Astrocyte (in vitro differentiated cells and primary cell): ENCODE results near the gene MDFIC. TPM values are rescaled to one million over a fixed set of nuclear protein-coding genes. Genes with fewer than 3 reads are reported as not detected.

Experiments
- DNase-seq: peaks from one replicate; pipeline ENCODE4 v3.0.0-alpha.2; 2010; ENCODE audit warnings: low read depth
- FAIRE-seq: peaks from 2 replicates; lab custom pipeline; 2011; peaks lifted over from hg19 to GRCh38; lab: Jason Lieb, UNC
- H2AFZ ChIP-seq: 2 replicates; pipeline ENCODE4 v1.6.0; 2012; ENCODE audit warnings: low read depth, low read length, inconsistent platforms
- H3K27ac ChIP-seq: 2 replicates; pipeline ENCODE4 v1.5.1; 2011; ENCODE audit warnings: low read depth, low read length, inconsistent platforms
- H3K27me3 ChIP-seq: 2 replicates; pipeline ENCODE4 v1.6.0; 2011; ENCODE audit warnings: low read length, inconsistent platforms; ENCODE audit not compliant: insufficient read depth
- H3K36me3 ChIP-seq: 2 replicates; pipeline ENCODE4 v1.5.1; 2011; ENCODE audit warnings: low read length, inconsistent platforms; ENCODE audit not compliant: insufficient read depth
- H3K4me1 ChIP-seq: 2 replicates; pipeline ENCODE4 v1.5.1; 2011; ENCODE audit warnings: low read length, inconsistent platforms; ENCODE audit not compliant: insufficient read depth
- H3K4me2 ChIP-seq: 2 replicates; pipeline ENCODE4 v1.6.0; 2012; ENCODE audit warnings: low read length, inconsistent platforms
- H3K4me3 ChIP-seq: 2 replicates; pipeline ENCODE4 v1.5.1; 2011; ENCODE audit warnings: low read depth, mild to moderate bottlenecking, low read length, inconsistent platforms; ENCODE audit not compliant: insufficient read depth
- H3K79me2 ChIP-seq: 2 replicates; pipeline ENCODE4 v1.6.0; 2012; ENCODE audit warnings: mild to moderate bottlenecking, low read length, inconsistent platforms; ENCODE audit not compliant: insufficient read depth
- H3K9ac ChIP-seq: 2 replicates; pipeline ENCODE4 v1.6.0; 2012; ENCODE audit warnings: mild to moderate bottlenecking, low read length, inconsistent platforms
- H3K9me3 ChIP-seq: 2 replicates; pipeline ENCODE4 v1.5.1; 2012; ENCODE audit warnings: low read depth, mild to moderate bottlenecking, low read length, inconsistent platforms; ENCODE audit not compliant: insufficient read depth
- H4K20me1 ChIP-seq: 2 replicates; pipeline ENCODE4 v1.6.0; 2012; ENCODE audit warnings: low read length, inconsistent platforms; ENCODE audit not compliant: insufficient read depth
- H3K27ac Mint-ChIP-seq: one replicate; pipeline ENCODE4 v1.8.0; 2021; ENCODE audit warnings: mild to moderate bottlenecking, mixed read lengths; ENCODE audit not compliant: unreplicated experiment
- H3K27me3 Mint-ChIP-seq: one replicate; pipeline ENCODE4 v1.8.0; 2021; ENCODE audit warnings: low read depth, mixed read lengths; ENCODE audit not compliant: unreplicated experiment
- H3K36me3 Mint-ChIP-seq: one replicate; pipeline ENCODE4 v1.8.0; 2021; ENCODE audit warnings: low read depth, mixed read lengths; ENCODE audit not compliant: unreplicated experiment
- H3K4me1 Mint-ChIP-seq: one replicate; pipeline ENCODE4 v1.8.0; 2021; ENCODE audit warnings: low read depth, mixed read lengths; ENCODE audit not compliant: unreplicated experiment
- H3K4me3 Mint-ChIP-seq: one replicate; pipeline ENCODE4 v1.8.0; 2021; ENCODE audit warnings: mild to moderate bottlenecking, moderate library complexity, mixed read lengths; ENCODE audit not compliant: unreplicated experiment
- H3K9me3 Mint-ChIP-seq: one replicate; pipeline ENCODE4 v1.8.0; 2021; ENCODE audit warnings: mild to moderate bottlenecking, mixed read lengths; ENCODE audit not compliant: unreplicated experiment
- CTCF ChIP-seq: IDR thresholded peaks from 2 replicates; pipeline ENCODE4 v1.5.1; 2011; ENCODE audit warnings: low read depth, mild to moderate bottlenecking, inconsistent platforms, low read length, moderate library complexity; ENCODE audit not compliant: insufficient read depth
- EZH2 ChIP-seq: IDR thresholded peaks from 2 replicates; pipeline ENCODE4 v1.6.1; 2012; ENCODE audit warnings: mild to moderate bottlenecking, low read length, inconsistent platforms; ENCODE audit not compliant: insufficient read depth
- total RNA-seq: library from RNA; stranded (reverse); gene quantifications from 2 replicates; pipeline ENCODE4 v1.2.1, GENCODE V29; 2021

The MDFIC gene
- total RNA-seq, 1 donor from 2014 or later = 20.3 TPM

GRCh38 chr7:114969096-114969495 is 47.2 kb downstream of the MDFIC start:
- FAIRE-seq = no peak
- H3K4me3 Mint-ChIP-seq = no peak overlapping the region
- H4K20me1 ChIP-seq = peaks cover 16% of the 10 kb centered on the region
- no peak overlapping the region for H3K27ac ChIP-seq
- no peak overlapping the region for H3K9ac ChIP-seq
- H3K36me3 Mint-ChIP-seq = peaks cover 2% of the 10 kb centered on the region
- H3K9me3 Mint-ChIP-seq = no peaks in the 10 kb centered on the region
- H3K4me3 ChIP-seq = no peak overlapping the region
- no peak overlapping the region for H3K4me2 ChIP-seq
- no peaks in the 10 kb centered on the region for H3K36me3 ChIP-seq
- no peak overlapping the region for H3K27ac Mint-ChIP-seq
- TF ChIP-seq CTCF (no peak), EZH2 (no peak)
- H3K79me2 ChIP-seq = peaks cover 16% of the 10 kb centered on the region
- DNase-seq = no peak
- no peaks in the 10 kb centered on the region for H3K27me3 ChIP-seq
- peaks cover 4% of the 10 kb centered on the region for H3K4me1 ChIP-seq
- no peaks in the 10 kb centered on the region for H3K27me3 Mint-ChIP-seq
- no peak overlapping the region for H2AFZ ChIP-seq
- peaks cover 7% of the 10 kb centered on the region for H3K4me1 Mint-ChIP-seq
- H3K9me3 ChIP-seq = no peaks in the 10 kb centered on the region

- peaks cover 12% of the 10 kb centered on the region for H4K20me1 ChIP-seq
- H3K27ac ChIP-seq = no peak overlapping the region
- peaks cover 2% of the 10 kb centered on the region for H3K36me3 Mint-ChIP-seq
- no peak overlapping the region for H2AFZ ChIP-seq
- H3K27ac Mint-ChIP-seq = no peak overlapping the region
- H3K9ac ChIP-seq = no peak overlapping the region
- peaks cover 7% of the 10 kb centered on the region for H3K4me1 Mint-ChIP-seq
- no peak overlapping the region for H3K4me3 Mint-ChIP-seq
- H3K4me1 ChIP-seq = peaks cover 4% of the 10 kb centered on the region
- TF ChIP-seq EZH2 (no peak), CTCF (no peak)
- no peaks in the 10 kb centered on the region for H3K9me3 Mint-ChIP-seq
- no peak overlapping the region for H3K4me2 ChIP-seq
- no peaks in the 10 kb centered on the region for H3K36me3 ChIP-seq
- no peaks in the 10 kb centered on the region for H3K27me3 ChIP-seq
- FAIRE-seq = no peak
- no peaks in the 10 kb centered on the region for H3K9me3 ChIP-seq
- DNase-seq = no peak
- H3K4me3 ChIP-seq = no peak overlapping the region
- no peaks in the 10 kb centered on the region for H3K27me3 Mint-ChIP-seq
- H3K79me2 ChIP-seq = peaks cover 12% of the 10 kb centered on the region
These were observed 48.4 kb downstream of the MDFIC start for GRCh38 chr7:114970308-114970707.

- Histone ChIP-seq H3K4me1 (peaks cover 4% of the 10 kb centered on the region), H3K9ac (no peak overlapping the region), H2AFZ (no peak overlapping the region), H3K36me3 (no peaks in the 10 kb centered on the region), H4K20me1 (peaks cover 8% of the 10 kb centered on the region), H3K4me3 (no peak overlapping the region), H3K9me3 (no peaks in the 10 kb centered on the region), H3K27ac (no peak overlapping the region), H3K4me2 (no peak overlapping the region), H3K27me3 (no peaks in the 10 kb centered on the region), H3K79me2 (peaks cover 12% of the 10 kb centered on the region)
- FAIRE-seq (no peak), DNase-seq (no peak)
- H3K27ac Mint-ChIP-seq = no peak overlapping the region
- H3K27me3 Mint-ChIP-seq = no peaks in the 10 kb centered on the region
- H3K9me3 Mint-ChIP-seq = no peaks in the 10 kb centered on the region
- peaks cover 7% of the 10 kb centered on the region for H3K4me1 Mint-ChIP-seq
- no peak overlapping the region for H3K4me3 Mint-ChIP-seq
- peaks cover 2% of the 10 kb centered on the region for H3K36me3 Mint-ChIP-seq
- TF ChIP-seq CTCF (no peak), EZH2 (no peak)
These were observed 48.8 kb downstream of the MDFIC start for GRCh38 chr7:114970732-114971131.
